ENCODE results near the gene AJAP1.
A peak's percentile ranks its signal among the peaks of the same experiment; 100 is the strongest.

AJAP1 gene

GRCh38 chr1:4778056-4778455 is 123.6 kb downstream of the AJAP1 start:
- DNase-seq: no peak

- no peak for DNase-seq
These were observed 127.2 kb downstream of the AJAP1 start for GRCh38 chr1:4781646-4782045.

GRCh38 chr1:4784761-4785160 is 130.4 kb downstream of the AJAP1 start:
- no peak for DNase-seq

- no peak for DNase-seq
These were observed 131.6 kb downstream of the AJAP1 start for GRCh38 chr1:4786055-4786454.

GRCh38 chr1:4787551-4787950 is 133.1 kb downstream of the AJAP1 start:
- DNase-seq: no peak

- no peak for DNase-seq
These were observed 138.2 kb downstream of the AJAP1 start for GRCh38 chr1:4792565-4792964.

- no peak for DNase-seq
These were observed 139.8 kb downstream of the AJAP1 start for GRCh38 chr1:4794020-4794780.

GRCh38 chr1:4796161-4797015 is 142.0 kb downstream of the AJAP1 start:
- DNase-seq: no peak

GRCh38 chr1:4797016-4797410 is 142.6 kb downstream of the AJAP1 start:
- no peak for DNase-seq

GRCh38 chr1:4797429-4797828 is 143.0 kb downstream of the AJAP1 start:
- no peak for DNase-seq

- peak; percentile 89 for DNase-seq
These were observed 146.9 kb downstream of the AJAP1 start for GRCh38 chr1:4801192-4801924.

GRCh38 chr1:4802024-4802423 is 147.6 kb downstream of the AJAP1 start:
- DNase-seq: no peak

- DNase-seq: no peak
These were observed 148.9 kb downstream of the AJAP1 start for GRCh38 chr1:4803335-4803734.

GRCh38 chr1:4805987-4806386 is 151.6 kb downstream of the AJAP1 start:
- no peak for DNase-seq

- DNase-seq: no peak
These were observed 166.1 kb downstream of the AJAP1 start for GRCh38 chr1:4820543-4820942.

- DNase-seq: no peak
These were observed 171.5 kb downstream of the AJAP1 start for GRCh38 chr1:4825800-4826450.

- DNase-seq: peak; percentile 48
These were observed 176.3 kb downstream of the AJAP1 start for GRCh38 chr1:4830707-4831106.

GRCh38 chr1:4836574-4836973 is 182.2 kb downstream of the AJAP1 start:
- DNase-seq: no peak

GRCh38 chr1:4837031-4837600 is 182.7 kb downstream of the AJAP1 start:
- DNase-seq: no peak

- DNase-seq: no peak
These were observed 183.3 kb downstream of the AJAP1 start for GRCh38 chr1:4837752-4838151.

- DNase-seq: no peak
These were observed 183.8 kb downstream of the AJAP1 start for GRCh38 chr1:4838231-4838630.

Measured in left hindlimb (tissue), 1 donor.